Calu3 (cell line): Measurements from ENCODE around the gene PSKH1. TPM values are rescaled to one million over a fixed set of nuclear protein-coding genes. Genes with fewer than 3 reads are reported as not detected.

Experiments used
- Bru-seq: library from RNA; stranded (reverse); fragments of 400-500 nt; gene quantifications from one replicate; lab custom pipeline; 2021; lab: Mats Ljungman, UMichigan
- BruChase-seq, 2 experiments: library from RNA; stranded (reverse); fragments of 400-500 nt; gene quantifications; one replicate each; lab custom pipeline; 2021; lab: Mats Ljungman, UMichigan
- BruUV-seq: library from RNA; stranded (reverse); fragments of 400-500 nt; replicated peaks from 2 replicates; lab custom pipeline; 2021; lab: Mats Ljungman, UMichigan
- CTCF ChIA-PET: fragments of 300-600 bp; sonication (Branson Sonifier 250); formaldehyde crosslinking; loops from one replicate; lab custom pipeline; 2022; ENCODE audit warnings: antibody characterized with exemption; lab: Charles Lee
- DNase-seq: peaks from one replicate; pipeline ENCODE4 v3.0.0; 2022
- H3K27ac Mint-ChIP-seq: one replicate; pipeline ENCODE4 v1.8.0; 2022; ENCODE audit warnings: mixed read lengths; ENCODE audit not compliant: unreplicated experiment
- H3K27me3 Mint-ChIP-seq: one replicate; pipeline ENCODE4 v1.8.0; 2022; ENCODE audit warnings: mixed read lengths; ENCODE audit not compliant: unreplicated experiment
- H3K36me3 Mint-ChIP-seq: one replicate; pipeline ENCODE4 v1.8.0; 2022; ENCODE audit warnings: mild to moderate bottlenecking, moderate library complexity, mixed read lengths; ENCODE audit not compliant: insufficient read depth, unreplicated experiment
- H3K4me1 Mint-ChIP-seq: one replicate; pipeline ENCODE4 v1.8.0; 2022; ENCODE audit warnings: mild to moderate bottlenecking, low read depth, mixed read lengths; ENCODE audit not compliant: unreplicated experiment
- H3K4me3 Mint-ChIP-seq: one replicate; pipeline ENCODE4 v1.8.0; 2022; ENCODE audit warnings: mild to moderate bottlenecking, low read depth, moderate library complexity, mixed read lengths; ENCODE audit not compliant: unreplicated experiment
- H3K9me3 Mint-ChIP-seq: one replicate; pipeline ENCODE4 v1.8.0; 2022; ENCODE audit warnings: low read depth, mixed read lengths; ENCODE audit not compliant: unreplicated experiment
- CTCF ChIP-seq: fragments of 200-600 bp; IDR thresholded peaks from one replicate; pipeline ENCODE4 v1.8.0; 2022; ENCODE audit warnings: antibody characterized with exemption; ENCODE audit not compliant: unreplicated experiment
- intact Hi-C: fragments of 100-400 bp; cut with micrococcal nuclease; formaldehyde crosslinking; loops from one replicate; pipeline ENCODE4 v1.10.0; 2022; ENCODE audit not compliant: unreplicated experiment
- long read RNA-seq: library from polyadenylated mRNA; stranded (forward); transcript quantifications from one replicate; pipeline ENCODE4 v2.0.0, GENCODE V29; 2022
- total RNA-seq: library from RNA; stranded (reverse); gene quantifications from 2 replicates; pipeline ENCODE4 v1.2.3, GENCODE V29; 2022

PSKH1 gene
- total RNA-seq (41.7 and 49.4 TPM in 2 replicates), Bru-seq, nascent RNA (percentile 72 among the genes with signal in this experiment), BruChase-seq, experiment 1, labeled RNA remaining after a 6-hour chase (percentile 83 among the genes with signal in this experiment), BruChase-seq, experiment 2, labeled RNA remaining after a 2-hour chase (percentile 86 among the genes with signal in this experiment)
- long read RNA-seq, partial matches to known transcripts, result 0 of 22 reads
- long read RNA-seq, other reads (novel, unspliced or antisense), result 17 of 22 reads

GRCh38 chr16:67892899-67893742 is at the start of gene PSKH1:
PSKH1 (plus strand) TSS chr16:67893254; CDS start chr16:67908750, 15,496 bp downstream.
- Mint-ChIP-seq H3K27me3 (no peaks in the 10 kb centered on the region), H3K27ac (peak within 1 kb of the TSS; percentile 95), H3K36me3 (peaks cover 27% of the 10 kb centered on the region), H3K4me3 (peak within 1 kb of the TSS; percentile 99), H3K9me3 (no peaks in the 10 kb centered on the region), H3K4me1 (peaks cover 10% of the 10 kb centered on the region)
- no peak for TF ChIP-seq CTCF
- intact Hi-C loops, result no loop called here
- CTCF ChIA-PET, result interaction anchor here (0.6 to 2.0 kb wide), 5 partner anchors 9 to 211 kb away, joined by 3 to 7 read pairs (median 3); no protein-coding TSS in a partner anchor
- BruUV-seq, result no TSS peak
- peak; percentile 97 for DNase-seq

- Mint-ChIP-seq H3K4me3 (peak overlapping the region; percentile 99), H3K4me1 (peaks cover 25% of the 10 kb centered on the region), H3K9me3 (no peaks in the 10 kb centered on the region), H3K36me3 (peaks cover 58% of the 10 kb centered on the region), H3K27ac (peak overlapping the region; percentile 82), H3K27me3 (no peaks in the 10 kb centered on the region)
- CTCF ChIA-PET, result interaction anchor here (0.9 kb wide), 1 partner anchor 28 kb away, joined by 7 read pairs; no protein-coding TSS in a partner anchor
- TF ChIP-seq CTCF, result no peak
- intact Hi-C loops, result no loop called here
- BruUV-seq, result TSS peak; percentile 3
- no peak for DNase-seq
These were observed 49.7 kb upstream of the PSKH1 start for GRCh38 chr16:67843343-67843765.

- H3K27ac Mint-ChIP-seq, result no peak overlapping the region
- CTCF ChIA-PET, result interaction anchor here (1.1 to 1.6 kb wide), 2 partner anchors 10 to 14 kb away, joined by 3 to 6 read pairs; no protein-coding TSS in a partner anchor
- no peak overlapping the region for H3K4me3 Mint-ChIP-seq
- DNase-seq, result no peak
- TF ChIP-seq CTCF, result no peak
- intact Hi-C loops, result no loop called here
- BruUV-seq, result no TSS peak
- no peaks in the 10 kb centered on the region for H3K9me3 Mint-ChIP-seq
- H3K4me1 Mint-ChIP-seq, result peaks cover 25% of the 10 kb centered on the region
- H3K36me3 Mint-ChIP-seq, result peaks cover 58% of the 10 kb centered on the region
- no peaks in the 10 kb centered on the region for H3K27me3 Mint-ChIP-seq
These were observed 48.6 kb upstream of the PSKH1 start for GRCh38 chr16:67844497-67844896.

GRCh38 chr16:67845291-67846062 is 47.6 kb upstream of the PSKH1 start:
- no peak for TF ChIP-seq CTCF
- Mint-ChIP-seq H3K4me3 (peak overlapping the region; percentile 87), H3K4me1 (peaks cover 25% of the 10 kb centered on the region), H3K27ac (peak overlapping the region; percentile 90), H3K27me3 (no peaks in the 10 kb centered on the region), H3K36me3 (peaks cover 68% of the 10 kb centered on the region), H3K9me3 (no peaks in the 10 kb centered on the region)
- intact Hi-C loops, result no loop called here
- BruUV-seq, result no TSS peak
- CTCF ChIA-PET, result interaction anchor here (0.6 to 1.6 kb wide), 3 partner anchors 11 to 93 kb away, joined by 3 to 6 read pairs (median 4); no protein-coding TSS in a partner anchor
- no peak for DNase-seq
